Measurements from ENCODE around the gene PIMREG.

DNA sequence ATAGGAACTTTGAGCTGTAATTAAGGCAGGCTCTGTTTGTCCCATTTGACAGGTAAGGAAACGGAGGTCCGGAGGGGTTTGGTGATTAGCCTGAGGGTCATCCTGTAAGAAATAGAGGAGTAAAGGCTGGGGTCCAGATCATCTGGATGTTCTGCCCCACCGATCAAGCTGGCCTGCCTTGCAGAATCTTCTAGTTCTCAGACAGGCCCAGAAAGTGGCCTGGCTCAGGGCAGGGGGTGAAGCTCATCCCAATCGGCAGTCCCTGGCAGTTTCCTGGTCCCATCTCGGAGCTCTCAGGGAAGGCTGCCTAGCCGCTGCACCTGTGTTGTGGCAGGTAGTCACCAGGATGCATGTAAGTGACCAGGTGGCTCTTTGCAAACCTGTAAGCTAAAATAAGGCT lies 4.2 kb downstream of the PIMREG start:
- TF ChIP-seq, protein P1, sequence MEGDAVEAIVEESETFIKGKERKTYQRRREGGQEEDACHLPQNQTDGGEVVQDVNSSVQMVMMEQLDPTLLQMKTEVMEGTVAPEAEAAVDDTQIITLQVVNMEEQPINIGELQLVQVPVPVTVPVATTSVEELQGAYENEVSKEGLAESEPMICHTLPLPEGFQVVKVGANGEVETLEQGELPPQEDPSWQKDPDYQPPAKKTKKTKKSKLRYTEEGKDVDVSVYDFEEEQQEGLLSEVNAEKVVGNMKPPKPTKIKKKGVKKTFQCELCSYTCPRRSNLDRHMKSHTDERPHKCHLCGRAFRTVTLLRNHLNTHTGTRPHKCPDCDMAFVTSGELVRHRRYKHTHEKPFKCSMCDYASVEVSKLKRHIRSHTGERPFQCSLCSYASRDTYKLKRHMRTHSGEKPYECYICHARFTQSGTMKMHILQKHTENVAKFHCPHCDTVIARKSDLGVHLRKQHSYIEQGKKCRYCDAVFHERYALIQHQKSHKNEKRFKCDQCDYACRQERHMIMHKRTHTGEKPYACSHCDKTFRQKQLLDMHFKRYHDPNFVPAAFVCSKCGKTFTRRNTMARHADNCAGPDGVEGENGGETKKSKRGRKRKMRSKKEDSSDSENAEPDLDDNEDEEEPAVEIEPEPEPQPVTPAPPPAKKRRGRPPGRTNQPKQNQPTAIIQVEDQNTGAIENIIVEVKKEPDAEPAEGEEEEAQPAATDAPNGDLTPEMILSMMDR (IDR thresholded peaks at IDR 0.05; ENCODE audit: poor library complexity): no peak
- no peak for TF ChIP-seq EZH2 (IDR thresholded peaks at IDR 0.05; ENCODE audit: borderline replicate concordance)
- TF ChIP-seq EZH2phosphoT487 (IDR thresholded peaks at IDR 0.05; ENCODE audit: low read depth, severe bottlenecking, unreplicated experiment): no peak

Measured in hepatocyte (in vitro differentiated cells).